ENCODE results near the gene CBX2. TPM values are rescaled to one million over a fixed set of nuclear protein-coding genes. Genes with fewer than 3 reads are reported as not detected.

CBX2 gene
- total RNA-seq, 1 experiment from 2014 or later: 28.3 TPM

DNA sequence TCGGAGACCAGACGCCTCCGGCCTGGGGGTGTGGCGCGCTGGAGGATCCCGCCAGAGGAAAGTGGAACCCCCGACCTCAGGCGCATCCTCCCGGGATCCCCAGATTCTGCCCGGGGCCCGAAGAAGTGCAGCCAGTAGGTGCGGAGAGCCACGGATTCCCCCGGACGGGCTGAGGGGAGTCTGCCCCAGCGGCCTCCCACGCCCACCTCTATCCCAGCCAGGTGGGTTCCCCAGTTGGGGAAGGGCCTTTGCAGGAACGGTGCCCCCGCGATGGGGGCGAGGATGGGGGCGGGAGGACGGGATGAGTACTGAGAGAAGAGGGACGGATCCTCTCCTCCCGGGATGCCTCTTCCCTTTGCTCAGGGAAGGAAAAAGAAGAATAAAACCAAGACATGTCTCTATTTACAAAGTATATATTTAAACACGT, 13.8 kb downstream of the CBX2 start:
- TF ChIP-seq, protein P1, sequence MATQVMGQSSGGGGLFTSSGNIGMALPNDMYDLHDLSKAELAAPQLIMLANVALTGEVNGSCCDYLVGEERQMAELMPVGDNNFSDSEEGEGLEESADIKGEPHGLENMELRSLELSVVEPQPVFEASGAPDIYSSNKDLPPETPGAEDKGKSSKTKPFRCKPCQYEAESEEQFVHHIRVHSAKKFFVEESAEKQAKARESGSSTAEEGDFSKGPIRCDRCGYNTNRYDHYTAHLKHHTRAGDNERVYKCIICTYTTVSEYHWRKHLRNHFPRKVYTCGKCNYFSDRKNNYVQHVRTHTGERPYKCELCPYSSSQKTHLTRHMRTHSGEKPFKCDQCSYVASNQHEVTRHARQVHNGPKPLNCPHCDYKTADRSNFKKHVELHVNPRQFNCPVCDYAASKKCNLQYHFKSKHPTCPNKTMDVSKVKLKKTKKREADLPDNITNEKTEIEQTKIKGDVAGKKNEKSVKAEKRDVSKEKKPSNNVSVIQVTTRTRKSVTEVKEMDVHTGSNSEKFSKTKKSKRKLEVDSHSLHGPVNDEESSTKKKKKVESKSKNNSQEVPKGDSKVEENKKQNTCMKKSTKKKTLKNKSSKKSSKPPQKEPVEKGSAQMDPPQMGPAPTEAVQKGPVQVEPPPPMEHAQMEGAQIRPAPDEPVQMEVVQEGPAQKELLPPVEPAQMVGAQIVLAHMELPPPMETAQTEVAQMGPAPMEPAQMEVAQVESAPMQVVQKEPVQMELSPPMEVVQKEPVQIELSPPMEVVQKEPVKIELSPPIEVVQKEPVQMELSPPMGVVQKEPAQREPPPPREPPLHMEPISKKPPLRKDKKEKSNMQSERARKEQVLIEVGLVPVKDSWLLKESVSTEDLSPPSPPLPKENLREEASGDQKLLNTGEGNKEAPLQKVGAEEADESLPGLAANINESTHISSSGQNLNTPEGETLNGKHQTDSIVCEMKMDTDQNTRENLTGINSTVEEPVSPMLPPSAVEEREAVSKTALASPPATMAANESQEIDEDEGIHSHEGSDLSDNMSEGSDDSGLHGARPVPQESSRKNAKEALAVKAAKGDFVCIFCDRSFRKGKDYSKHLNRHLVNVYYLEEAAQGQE (IDR thresholded peaks at IDR 0.05; ENCODE audit: low read depth): no peak
- TF ChIP-seq EZH2phosphoT487 (IDR thresholded peaks at IDR 0.05; ENCODE audit: borderline replicate concordance) (no peak), FOSL1 (IDR thresholded peaks at IDR 0.05; ENCODE audit: low read depth) (no peak), SRF (IDR thresholded peaks at IDR 0.05; ENCODE audit: low read depth) (no peak), TCF7L2 (IDR thresholded peaks at IDR 0.05; ENCODE audit: borderline replicate concordance, extremely low read depth, insufficient read depth, insufficient read length) (no peak), SP1 (IDR thresholded peaks at IDR 0.05; ENCODE audit: low read depth) (no peak), RAD21 (IDR thresholded peaks at IDR 0.05; ENCODE audit: low read depth) (no peak), ZNF274 (IDR thresholded peaks at IDR 0.05; ENCODE audit: low read depth, low read length) (no peak), JUND (IDR thresholded peaks at IDR 0.05) (no peak)
- TF ChIP-seq, protein P2, sequence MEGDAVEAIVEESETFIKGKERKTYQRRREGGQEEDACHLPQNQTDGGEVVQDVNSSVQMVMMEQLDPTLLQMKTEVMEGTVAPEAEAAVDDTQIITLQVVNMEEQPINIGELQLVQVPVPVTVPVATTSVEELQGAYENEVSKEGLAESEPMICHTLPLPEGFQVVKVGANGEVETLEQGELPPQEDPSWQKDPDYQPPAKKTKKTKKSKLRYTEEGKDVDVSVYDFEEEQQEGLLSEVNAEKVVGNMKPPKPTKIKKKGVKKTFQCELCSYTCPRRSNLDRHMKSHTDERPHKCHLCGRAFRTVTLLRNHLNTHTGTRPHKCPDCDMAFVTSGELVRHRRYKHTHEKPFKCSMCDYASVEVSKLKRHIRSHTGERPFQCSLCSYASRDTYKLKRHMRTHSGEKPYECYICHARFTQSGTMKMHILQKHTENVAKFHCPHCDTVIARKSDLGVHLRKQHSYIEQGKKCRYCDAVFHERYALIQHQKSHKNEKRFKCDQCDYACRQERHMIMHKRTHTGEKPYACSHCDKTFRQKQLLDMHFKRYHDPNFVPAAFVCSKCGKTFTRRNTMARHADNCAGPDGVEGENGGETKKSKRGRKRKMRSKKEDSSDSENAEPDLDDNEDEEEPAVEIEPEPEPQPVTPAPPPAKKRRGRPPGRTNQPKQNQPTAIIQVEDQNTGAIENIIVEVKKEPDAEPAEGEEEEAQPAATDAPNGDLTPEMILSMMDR (IDR thresholded peaks at IDR 0.05 in 2 of 3, conservative IDR thresholded peaks at IDR 0.05 in 1 of 3; ENCODE audit: borderline replicate concordance in 1 of 3, insufficient read depth in 1 of 3, low read depth in 2 of 3, low read length in 2 of 3): no peak
- RAD21 ChIA-PET (ENCODE audit: low non-redundant PET in 1 of 2, low total read pairs in 2 of 2, uncharacterized antibody in 2 of 2, unreplicated experiment in 2 of 2): no interaction called here
- H3K27ac ChIP-seq (ENCODE audit: low read depth, low read length): no peak overlapping the region
- BruUV-seq (replicated peaks): no TSS peak
- CTCF ChIA-PET: interaction anchor here (1.3 kb wide), 1 partner anchor 48 kb away, joined by 3 read pairs; the partner anchor contains the start of gene CBX4
- peaks cover 18% of the 10 kb centered on the region; the same call in 1 of the 2 replicates for H3K79me2 ChIP-seq (ENCODE audit: insufficient read depth, low read length)
- POLR2A ChIA-PET: no interaction called here
- H3K36me3 ChIP-seq (ENCODE audit: control insufficient read depth in 1 of 2, insufficient read depth in 2 of 2, low read length in 2 of 2): peaks cover 10 to 18% of the 10 kb centered on the region in 2 experiments; a peak in 2 of 4 replicates
- H3K27me3 ChIP-seq (ENCODE audit: insufficient read depth, low read length): no peaks in the 10 kb centered on the region
- H4K20me1 ChIP-seq (ENCODE audit: insufficient read depth): no peaks in the 10 kb centered on the region
- H3K4me1 ChIP-seq (ENCODE audit: control insufficient read depth in 1 of 2, insufficient read depth in 2 of 2, low read length in 2 of 2): peaks cover 24 to 35% of the 10 kb centered on the region in 2 experiments
- no peak overlapping the region for H3K4me3 ChIP-seq (replicated peaks in 1 of 2; ENCODE audit: low read depth in 1 of 2, low read length in 2 of 2)
- no peak for DNase-seq (ENCODE audit: low read depth, low spot score)
- intact Hi-C loops (cut with micrococcal nuclease): loop anchor here (2.0 kb wide), 1 partner anchor 43 kb away; no protein-coding TSS in a partner anchor
- no peak overlapping the region for H3K9ac ChIP-seq (ENCODE audit: low read length)
- H3K4me2 ChIP-seq (ENCODE audit: low read length): no peak overlapping the region
- no peak overlapping the region for H2AFZ ChIP-seq (ENCODE audit: low read depth, low read length, poor library complexity, severe bottlenecking)
- H3K9me3 ChIP-seq (ENCODE audit: control insufficient read depth in 1 of 2, insufficient read depth in 1 of 2, low read depth in 1 of 2, low read length in 2 of 2): no peaks in the 10 kb centered on the region
- no peak for ATAC-seq
- no peaks in the 10 kb centered on the region for H3K9me2 ChIP-seq (ENCODE audit: insufficient read depth)
